ENCODE measurements around the gene EAF1. TPM values are rescaled to one million over a fixed set of nuclear protein-coding genes. Genes with fewer than 3 reads are reported as not detected.
"Not testable (repeated sequence)": the region's sequence is repeated elsewhere in the genome, so short reads cannot be mapped to it uniquely, and the experiment has no call there.

EAF1 gene
- total RNA-seq, 2 donors from 2014 or later: 25.5 to 30.9 TPM

DNA sequence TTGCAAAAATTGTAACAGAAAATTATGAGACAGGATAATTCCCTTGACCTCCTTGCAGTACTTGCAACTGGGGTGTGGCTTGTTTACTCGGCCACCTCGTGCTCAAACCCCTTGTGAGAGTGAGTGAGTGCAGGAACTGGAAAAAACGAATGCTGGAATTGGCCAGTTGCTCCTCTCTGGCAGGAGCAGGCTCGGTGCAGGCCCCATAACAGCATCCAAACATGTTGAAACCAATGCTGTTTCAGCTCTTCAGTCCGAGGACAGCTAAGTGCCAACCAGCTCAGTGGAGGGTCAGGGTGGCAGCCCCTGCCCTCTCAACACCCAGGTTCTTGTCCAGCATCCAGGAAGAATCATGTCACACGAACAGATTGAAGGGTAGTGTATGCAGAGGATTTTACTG is 36.9 kb upstream of the EAF1 start:
- no peaks in the 10 kb centered on the region for H3K36me3 ChIP-seq
- H3K27ac ChIP-seq: no peak overlapping the region
- no peaks in the 10 kb centered on the region for H3K27me3 ChIP-seq (replicated peaks; ENCODE audit: insufficient read depth)
- intact Hi-C loops (cut with DNase I): no loop called here
- H3K4me3 ChIP-seq: no peak overlapping the region
- WGBS: 48% methylated on average over 6 of the region's 6 CpGs
- H3K4me1 ChIP-seq (replicated peaks): no peaks in the 10 kb centered on the region
- no peak for DNase-seq (ENCODE audit: low spot score)
- TF ChIP-seq POLR2A (IDR thresholded peaks at IDR 0.05): no peak
- TF ChIP-seq, protein P1, sequence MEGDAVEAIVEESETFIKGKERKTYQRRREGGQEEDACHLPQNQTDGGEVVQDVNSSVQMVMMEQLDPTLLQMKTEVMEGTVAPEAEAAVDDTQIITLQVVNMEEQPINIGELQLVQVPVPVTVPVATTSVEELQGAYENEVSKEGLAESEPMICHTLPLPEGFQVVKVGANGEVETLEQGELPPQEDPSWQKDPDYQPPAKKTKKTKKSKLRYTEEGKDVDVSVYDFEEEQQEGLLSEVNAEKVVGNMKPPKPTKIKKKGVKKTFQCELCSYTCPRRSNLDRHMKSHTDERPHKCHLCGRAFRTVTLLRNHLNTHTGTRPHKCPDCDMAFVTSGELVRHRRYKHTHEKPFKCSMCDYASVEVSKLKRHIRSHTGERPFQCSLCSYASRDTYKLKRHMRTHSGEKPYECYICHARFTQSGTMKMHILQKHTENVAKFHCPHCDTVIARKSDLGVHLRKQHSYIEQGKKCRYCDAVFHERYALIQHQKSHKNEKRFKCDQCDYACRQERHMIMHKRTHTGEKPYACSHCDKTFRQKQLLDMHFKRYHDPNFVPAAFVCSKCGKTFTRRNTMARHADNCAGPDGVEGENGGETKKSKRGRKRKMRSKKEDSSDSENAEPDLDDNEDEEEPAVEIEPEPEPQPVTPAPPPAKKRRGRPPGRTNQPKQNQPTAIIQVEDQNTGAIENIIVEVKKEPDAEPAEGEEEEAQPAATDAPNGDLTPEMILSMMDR (IDR thresholded peaks at IDR 0.05): no peak
- H3K9me3 ChIP-seq: no peaks in the 10 kb centered on the region

DNA sequence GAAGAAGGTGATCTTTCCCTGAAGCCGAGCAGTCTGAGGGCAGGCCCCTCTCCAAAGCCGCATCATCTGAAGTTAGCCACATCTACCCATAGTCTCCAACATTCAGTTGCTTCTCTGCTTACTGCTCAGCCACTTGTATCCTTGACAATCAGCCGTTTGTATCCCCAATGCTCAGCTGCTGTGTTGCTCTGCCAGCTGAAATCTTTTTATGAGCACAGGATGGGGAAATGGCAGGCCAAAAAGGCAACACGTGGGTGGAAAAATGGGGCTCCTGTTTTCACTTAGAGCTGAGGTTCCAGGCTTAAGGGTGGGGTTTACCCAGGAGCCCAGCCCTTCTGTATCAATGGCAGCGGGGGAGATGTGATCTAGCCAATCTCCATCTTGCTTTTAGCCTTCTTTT is 36.4 kb upstream of the EAF1 start:
- no peaks in the 10 kb centered on the region for H3K9me3 ChIP-seq
- TF ChIP-seq POLR2AphosphoS5 (IDR thresholded peaks at IDR 0.05): no peak
- TF ChIP-seq, protein P1 (IDR thresholded peaks at IDR 0.05): no peak
- no peak overlapping the region for H3K27ac ChIP-seq
- no peaks in the 10 kb centered on the region for H3K27me3 ChIP-seq (replicated peaks; ENCODE audit: insufficient read depth)
- no peak overlapping the region for H3K4me3 ChIP-seq
- intact Hi-C loops (cut with DNase I): no loop called here
- H3K36me3 ChIP-seq: no peaks in the 10 kb centered on the region
- DNase-seq (ENCODE audit: low spot score): no peak
- no peaks in the 10 kb centered on the region for H3K4me1 ChIP-seq (replicated peaks)
- 69% methylated on average over 5 of the region's 5 CpGs for WGBS

DNA sequence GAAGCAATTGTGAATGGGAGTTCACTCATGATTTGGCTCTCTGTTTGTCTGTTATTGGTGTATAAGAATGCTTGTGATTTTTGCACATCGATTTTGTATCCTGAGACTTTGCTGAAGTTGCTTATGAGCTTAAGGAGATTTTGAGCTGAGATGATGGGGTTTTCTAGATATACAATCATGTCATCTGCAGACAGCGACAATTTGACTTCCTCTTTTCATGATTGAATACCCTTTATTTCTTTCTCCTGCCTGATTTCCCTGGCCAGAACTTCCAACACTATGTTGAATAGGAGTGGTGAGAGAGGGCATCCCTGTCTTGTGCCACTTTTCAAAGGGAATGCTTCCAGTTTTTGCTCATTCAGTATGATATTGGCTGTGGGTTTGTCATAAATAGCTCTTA is 34.1 kb upstream of the EAF1 start:
- H3K27me3 ChIP-seq (replicated peaks; ENCODE audit: insufficient read depth); H3K36me3 ChIP-seq; H3K4me3 ChIP-seq; H3K27ac ChIP-seq; intact Hi-C loops (cut with DNase I); DNase-seq (ENCODE audit: low spot score); H3K9me3 ChIP-seq; H3K4me1 ChIP-seq (replicated peaks): not testable (repeated sequence)
- WGBS: 96% methylated on average over 2 of the region's 2 CpGs

DNA sequence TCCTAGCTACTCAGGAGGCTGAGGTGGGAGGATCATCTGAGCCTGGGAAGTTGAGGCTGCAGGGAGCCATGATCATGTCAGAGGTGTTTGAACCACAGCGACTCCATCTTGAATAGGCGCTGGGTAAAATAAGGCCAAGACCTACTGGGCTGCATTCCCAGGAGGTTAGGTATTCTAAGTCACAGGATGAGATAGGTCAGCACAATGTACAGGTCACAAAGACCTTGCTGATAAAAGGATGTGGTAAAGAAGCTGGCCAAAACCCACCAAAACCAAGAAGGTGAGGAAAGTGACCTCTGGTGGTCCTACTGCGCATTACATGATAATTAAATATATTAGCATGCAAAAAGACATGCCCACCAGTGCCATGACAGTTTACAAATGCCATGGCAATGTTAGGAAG is 28.7 kb upstream of the EAF1 start:
- H3K4me3 ChIP-seq; intact Hi-C loops (cut with DNase I); H3K27me3 ChIP-seq (replicated peaks; ENCODE audit: insufficient read depth); H3K27ac ChIP-seq; H3K36me3 ChIP-seq; H3K4me1 ChIP-seq (replicated peaks); H3K9me3 ChIP-seq; DNase-seq (ENCODE audit: low spot score): not testable (repeated sequence)
- 96% methylated on average over 3 of the region's 3 CpGs for WGBS

DNA sequence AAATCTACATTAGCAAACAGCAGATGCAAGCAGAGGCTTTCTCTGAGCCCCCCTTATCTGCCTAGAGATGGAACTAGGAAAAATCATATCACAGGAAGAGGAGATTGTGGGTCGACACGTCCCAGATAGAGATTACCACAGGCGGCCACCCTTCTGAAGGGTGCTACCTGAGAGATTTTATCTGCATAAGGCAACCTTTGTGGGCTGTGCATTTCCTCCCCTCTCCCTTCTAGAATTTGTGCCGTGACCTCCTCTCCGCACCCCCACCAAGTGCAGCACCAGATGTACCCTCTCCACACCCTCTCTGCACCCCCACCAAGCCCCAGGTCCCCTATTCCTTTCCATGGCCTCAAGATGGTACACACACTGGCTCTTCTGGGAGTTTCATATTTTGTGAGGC is 27.4 kb upstream of the EAF1 start:
- DNase-seq (ENCODE audit: low spot score): no peak
- Histone ChIP-seq H3K9me3 (no peaks in the 10 kb centered on the region), H3K27me3 (replicated peaks; ENCODE audit: insufficient read depth) (no peaks in the 10 kb centered on the region), H3K27ac (no peak overlapping the region), H3K36me3 (no peaks in the 10 kb centered on the region), H3K4me3 (no peak overlapping the region), H3K4me1 (replicated peaks) (no peaks in the 10 kb centered on the region)
- 73% methylated on average over 5 of the region's 5 CpGs for WGBS
- intact Hi-C loops (cut with DNase I): loop anchor here (10.0 kb wide), 1 partner anchor 195 kb away; the partner anchor contains the start of gene CAPN7
- TF ChIP-seq POLR2AphosphoS5 (IDR thresholded peaks at IDR 0.05) (no peak), POLR2A (IDR thresholded peaks at IDR 0.05) (no peak)
- TF ChIP-seq, protein P1 (IDR thresholded peaks at IDR 0.05): no peak

DNA sequence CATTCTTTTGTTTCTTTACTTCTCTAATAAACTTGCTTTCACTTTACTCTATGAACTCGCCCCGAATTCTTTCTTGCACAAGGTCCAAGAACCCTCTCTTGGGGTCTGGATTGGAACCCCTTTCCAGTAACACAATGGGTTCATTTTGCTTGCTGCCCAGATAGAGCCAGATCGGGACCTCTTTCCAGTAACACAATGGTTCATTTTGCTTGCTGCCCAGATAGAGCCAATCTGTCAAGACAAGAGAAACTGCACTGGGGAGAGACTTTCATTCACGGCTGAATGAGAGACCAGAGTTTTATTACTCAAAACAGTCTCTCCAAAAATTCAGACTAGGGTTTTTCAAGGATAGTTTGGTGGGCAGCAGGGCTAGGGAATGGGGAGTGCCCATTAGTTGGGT is 25.5 kb upstream of the EAF1 start:
- intact Hi-C loops (cut with DNase I): loop anchor here (10.0 kb wide), 1 partner anchor 197 kb away; the partner anchor contains the start of gene CAPN7
- 76% methylated on average over 4 of the region's 4 CpGs for WGBS

More for the DNA sequence above, 25.5 kb upstream of the EAF1 start:
- TF ChIP-seq POLR2A (IDR thresholded peaks at IDR 0.05) (no peak), POLR2AphosphoS5 (IDR thresholded peaks at IDR 0.05) (no peak)
- TF ChIP-seq, protein P1 (IDR thresholded peaks at IDR 0.05): no peak
- no peak for DNase-seq (ENCODE audit: low spot score)
- Histone ChIP-seq H3K36me3 (no peaks in the 10 kb centered on the region), H3K4me3 (no peak overlapping the region), H3K9me3 (no peaks in the 10 kb centered on the region), H3K27me3 (replicated peaks; ENCODE audit: insufficient read depth) (no peaks in the 10 kb centered on the region), H3K27ac (no peak overlapping the region), H3K4me1 (replicated peaks) (no peaks in the 10 kb centered on the region)
